Hematopoietic multipotent progenitor cell treated with erythropoietin and hydrocortisone succinate and interleukin-3 and kit ligand, for 6 days (in vitro differentiated cells): ENCODE results near the gene CABYR.

ENCODE experiments used
- DNase-seq: peaks from one replicate; pipeline ENCODE4 v3.0.0-alpha.2; 2015

The CABYR gene, protein sequence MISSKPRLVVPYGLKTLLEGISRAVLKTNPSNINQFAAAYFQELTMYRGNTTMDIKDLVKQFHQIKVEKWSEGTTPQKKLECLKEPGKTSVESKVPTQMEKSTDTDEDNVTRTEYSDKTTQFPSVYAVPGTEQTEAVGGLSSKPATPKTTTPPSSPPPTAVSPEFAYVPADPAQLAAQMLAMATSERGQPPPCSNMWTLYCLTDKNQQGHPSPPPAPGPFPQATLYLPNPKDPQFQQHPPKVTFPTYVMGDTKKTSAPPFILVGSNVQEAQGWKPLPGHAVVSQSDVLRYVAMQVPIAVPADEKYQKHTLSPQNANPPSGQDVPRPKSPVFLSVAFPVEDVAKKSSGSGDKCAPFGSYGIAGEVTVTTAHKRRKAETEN

DNA sequence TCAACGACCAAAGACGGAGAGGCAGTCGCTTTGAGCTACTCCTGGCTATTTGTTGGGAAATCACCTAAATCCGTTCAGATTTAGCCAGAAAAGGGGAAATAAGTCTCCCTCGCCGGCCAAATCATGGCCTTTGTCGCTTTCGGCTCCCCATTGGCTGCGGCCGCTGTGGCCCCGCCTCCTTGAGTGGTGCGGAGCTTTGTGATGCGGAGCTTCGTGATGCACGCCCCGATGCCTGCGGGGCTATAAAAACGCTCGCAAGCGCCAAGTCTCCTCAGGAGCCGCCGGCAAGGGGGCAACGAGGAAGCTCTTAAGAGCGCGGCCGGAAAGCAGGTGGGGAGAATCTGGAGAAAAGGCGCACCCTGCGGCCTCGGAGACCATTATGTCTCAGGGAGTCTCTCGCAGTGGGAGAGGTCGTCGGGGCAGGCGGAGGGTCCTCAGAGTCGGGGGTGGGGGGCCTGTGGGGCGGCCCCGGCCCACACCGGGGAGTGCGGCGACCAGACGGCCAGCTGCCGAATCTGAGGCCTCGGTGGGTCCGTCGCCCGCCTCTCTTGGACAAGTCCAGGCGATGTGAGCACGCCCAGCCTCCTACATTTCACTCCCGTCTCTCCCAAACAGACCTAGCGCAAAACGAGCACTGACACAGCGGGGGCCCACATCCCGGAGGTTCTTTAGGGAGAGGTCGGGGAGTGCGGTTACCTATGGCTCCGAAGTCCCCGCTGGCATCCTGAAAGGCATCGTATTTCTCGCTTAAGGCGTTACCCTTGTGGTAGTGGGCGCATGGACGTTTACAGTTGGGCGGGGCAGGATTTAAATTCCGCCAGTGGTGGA, at the start of gene CABYR:
CABYR (plus strand) TSS at position 274 of the 828 bp plus-strand sequence. CDS start 4,053 bp downstream, outside the sequence.
- peak; percentile 57 for DNase-seq

DNA sequence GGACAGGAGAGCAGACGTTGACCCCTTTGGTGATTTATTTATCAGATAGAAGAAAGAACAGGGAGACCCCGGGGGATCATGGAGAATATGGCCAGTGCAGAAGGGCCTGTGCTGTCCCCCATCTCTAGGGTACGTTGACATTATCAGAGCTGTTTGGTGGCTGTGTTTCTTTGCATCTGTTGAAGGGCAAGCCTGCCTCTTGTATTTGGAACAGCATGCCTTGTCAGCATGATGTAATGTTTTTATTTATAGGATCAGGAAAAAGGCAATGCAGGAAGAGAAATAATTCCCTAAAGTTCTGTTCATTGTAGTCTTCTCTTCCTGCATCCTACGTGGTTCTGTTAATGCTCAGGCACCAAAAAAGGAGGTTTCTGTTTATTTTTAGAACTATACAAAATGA, 49.8 kb upstream of the CABYR start:
- no peak for DNase-seq

DNA sequence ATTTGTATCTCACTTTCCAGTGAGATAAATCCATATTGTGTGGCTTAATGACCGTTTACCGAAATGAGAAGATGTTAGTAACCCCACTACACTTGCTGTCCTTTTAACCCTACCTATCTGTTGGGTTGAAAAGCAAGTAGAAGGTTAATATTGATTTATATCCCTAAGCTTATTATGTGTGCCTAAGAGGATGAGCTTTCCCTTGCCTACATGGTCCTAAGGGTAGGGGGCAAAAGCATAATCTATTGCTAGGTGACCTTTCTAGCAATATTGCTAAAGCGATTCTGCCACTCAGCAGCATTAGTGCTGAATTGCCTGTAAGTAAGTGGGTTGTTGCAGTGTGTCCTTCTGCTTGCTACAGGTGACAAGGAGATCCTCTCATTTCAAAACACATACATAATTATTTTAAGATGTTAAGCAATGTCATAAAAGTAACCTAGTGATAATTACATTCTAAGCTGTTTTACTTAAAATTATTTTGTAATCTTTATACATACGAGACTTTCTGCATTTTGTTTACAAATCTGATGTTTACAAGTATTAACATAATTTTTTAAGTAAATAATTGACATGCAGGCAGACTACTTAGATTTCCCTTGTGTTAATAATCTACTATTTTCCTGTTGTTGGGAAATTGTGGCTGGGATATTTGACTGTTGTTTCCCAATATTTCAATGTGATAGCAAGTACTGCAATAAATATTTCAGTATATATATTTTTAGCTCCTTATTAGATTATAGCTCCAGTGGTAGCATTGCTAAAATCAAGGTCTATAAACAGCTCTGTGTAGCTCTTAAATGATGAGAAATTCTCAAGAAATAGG, 49.1 kb upstream of the CABYR start:
- no peak for DNase-seq

DNA sequence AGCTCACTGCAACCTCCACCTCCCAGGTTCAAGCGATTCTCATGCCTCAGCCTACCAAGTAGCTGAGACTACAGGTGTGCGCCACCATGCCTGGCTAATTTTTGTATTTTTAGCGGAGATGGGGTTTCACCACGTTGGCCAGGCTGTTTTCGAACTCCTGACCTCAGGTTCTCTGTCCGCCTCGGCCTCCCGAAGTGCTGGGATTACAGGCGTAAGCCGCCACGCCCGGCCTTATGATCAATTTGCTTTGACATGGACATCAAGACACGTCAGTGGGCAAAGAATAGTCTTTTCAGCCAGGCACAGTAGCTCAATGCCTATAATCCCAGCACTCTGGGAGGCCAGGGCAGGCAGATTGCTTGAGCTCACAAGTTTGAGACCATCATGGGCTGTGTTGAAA, 48.0 kb upstream of the CABYR start:
- no peak for DNase-seq

DNA sequence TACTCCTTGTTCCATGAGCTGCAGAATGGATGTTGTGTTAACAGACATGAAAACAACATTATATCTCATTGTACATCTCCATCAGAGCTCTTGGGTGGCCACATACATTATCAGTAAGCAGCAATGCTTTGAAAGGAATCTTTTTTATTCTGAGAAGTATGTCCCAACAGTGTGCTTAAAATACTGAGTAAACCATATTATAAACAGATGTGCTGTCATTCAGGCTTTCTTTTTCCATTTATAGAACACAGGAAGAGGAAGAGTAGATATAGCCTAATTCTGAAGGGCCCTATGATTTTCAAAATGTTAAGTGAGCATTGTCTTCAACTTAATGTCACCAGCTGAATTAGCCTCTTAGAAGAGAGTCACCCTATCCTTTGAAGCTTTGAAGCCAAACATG, 44.3 kb upstream of the CABYR start:
- DNase-seq = no peak

DNA sequence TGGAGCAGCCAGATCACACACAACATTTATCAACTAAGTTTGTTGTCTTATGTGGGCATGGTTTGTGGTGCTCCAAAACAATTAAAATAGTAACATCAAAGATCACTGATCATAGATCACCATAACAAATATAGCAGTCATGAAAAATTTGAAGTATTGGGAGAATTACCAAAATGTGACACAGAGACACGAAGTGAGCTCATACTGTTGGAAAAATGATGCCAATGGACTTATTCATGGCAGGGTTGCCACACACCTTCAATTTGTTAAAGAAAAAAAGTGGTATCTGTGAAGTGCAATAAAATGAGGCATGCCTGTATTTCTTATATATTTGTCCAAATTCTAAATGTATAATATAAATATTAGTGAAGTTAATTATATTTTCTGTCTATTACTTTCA, 42.9 kb upstream of the CABYR start:
- no peak for DNase-seq

DNA sequence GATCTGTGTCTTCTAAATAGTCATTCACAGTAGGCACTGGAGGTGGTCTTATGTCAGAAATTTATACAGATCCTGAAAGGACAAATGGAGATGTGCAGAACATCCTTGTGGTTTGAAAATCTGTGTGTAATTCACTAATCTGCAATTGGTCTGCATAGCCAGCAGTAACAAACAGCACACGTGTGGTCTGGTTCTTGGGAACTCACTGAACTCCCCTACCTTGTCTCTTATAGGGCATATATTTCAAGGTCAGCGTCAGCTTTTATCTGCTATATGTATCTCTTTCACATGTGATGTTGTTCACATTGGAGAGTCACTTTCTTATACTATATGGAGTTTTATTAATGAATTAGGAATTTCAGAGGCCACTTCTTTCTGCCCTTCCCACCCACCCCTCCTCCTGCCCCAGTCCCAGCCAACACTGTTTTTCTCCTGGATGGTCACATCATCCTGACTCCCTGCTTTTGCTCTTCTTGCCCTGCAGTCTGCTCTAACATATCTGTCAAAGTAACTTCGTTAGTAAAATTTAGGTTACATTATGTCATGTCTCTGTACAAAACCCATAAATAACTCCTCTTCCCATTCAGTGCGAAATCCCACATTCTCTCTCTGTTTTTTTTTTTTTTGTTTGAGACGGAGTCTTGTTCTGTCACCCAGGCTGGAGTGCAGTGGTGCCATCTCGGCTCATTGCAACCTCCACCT, 35.4 kb upstream of the CABYR start:
- DNase-seq = no peak

DNA sequence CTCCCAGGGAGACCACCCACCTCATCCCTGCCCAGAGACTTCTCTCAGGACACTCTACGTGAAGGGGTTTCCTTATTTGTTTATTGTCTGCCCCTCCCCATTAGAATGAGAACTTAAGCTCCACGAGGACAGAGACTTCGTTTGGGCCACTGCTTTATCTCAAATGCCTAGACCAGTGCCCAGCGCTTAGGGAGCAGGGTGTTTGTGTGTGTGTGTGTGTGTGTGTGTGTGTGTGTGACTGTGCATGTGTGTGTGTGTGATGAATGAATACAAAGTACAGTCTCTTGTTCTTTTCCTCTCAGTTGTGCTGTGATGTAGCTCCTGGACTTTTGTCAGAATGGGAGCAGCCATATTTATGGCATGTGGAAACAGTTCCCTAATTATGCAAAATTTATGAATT, 34.4 kb upstream of the CABYR start:
- DNase-seq = no peak

DNA sequence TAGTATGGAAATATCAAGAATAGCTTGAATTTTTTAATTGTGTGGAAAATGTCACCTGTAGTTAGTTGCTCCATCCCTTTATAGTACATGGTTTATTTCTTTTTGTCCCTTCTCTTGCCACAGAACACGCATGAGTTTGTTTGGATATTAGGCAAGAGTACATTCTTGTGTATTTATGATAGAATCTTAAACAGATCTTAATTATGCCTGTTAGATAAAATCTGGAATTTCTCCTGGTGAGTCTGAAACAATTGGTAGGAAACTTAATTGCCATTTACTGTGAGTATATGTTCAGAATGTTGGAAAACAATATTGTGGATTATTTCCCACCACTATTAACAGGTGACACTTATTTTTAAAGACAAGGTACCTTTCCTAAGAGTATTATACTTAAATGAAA, 30.2 kb upstream of the CABYR start:
- no peak for DNase-seq

DNA sequence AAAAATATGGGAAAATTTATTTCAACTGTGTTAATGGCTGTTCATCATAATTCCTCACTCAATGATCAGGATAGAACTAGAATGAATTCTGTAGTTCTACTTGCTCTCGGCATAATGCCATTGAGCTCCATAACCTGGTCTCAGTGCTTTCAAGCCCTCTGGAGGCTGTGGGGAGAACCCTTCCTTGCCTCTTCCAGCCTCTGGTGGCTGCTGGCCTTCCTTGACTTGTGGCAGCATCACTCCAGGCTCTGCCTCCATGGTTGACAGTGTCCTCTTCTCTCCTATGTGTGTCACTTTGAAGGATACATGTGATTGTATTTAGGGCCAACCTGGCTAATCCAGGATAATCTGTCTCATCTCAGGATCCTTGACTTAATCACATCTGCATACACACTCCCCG, 26.9 kb upstream of the CABYR start:
- DNase-seq = no peak

DNA sequence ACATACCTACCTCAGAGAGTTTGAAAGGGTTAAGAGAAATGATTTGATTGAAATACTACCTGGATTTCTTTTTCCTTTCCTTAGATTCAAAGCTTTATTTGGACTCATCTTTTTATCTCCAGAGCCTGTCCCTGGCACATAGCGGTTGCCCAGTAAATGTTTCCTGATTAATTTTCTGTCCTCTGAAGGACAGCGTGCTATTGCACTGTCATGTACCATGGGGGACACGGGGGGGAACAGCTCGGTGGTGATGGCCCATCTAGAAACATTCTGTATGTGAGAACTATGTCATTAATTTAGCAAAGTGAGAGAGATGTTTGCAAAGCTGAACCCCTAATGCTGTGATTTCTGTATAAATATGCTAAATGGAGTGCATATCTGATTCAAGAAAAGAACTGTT, 26.4 kb upstream of the CABYR start:
- DNase-seq = no peak

DNA sequence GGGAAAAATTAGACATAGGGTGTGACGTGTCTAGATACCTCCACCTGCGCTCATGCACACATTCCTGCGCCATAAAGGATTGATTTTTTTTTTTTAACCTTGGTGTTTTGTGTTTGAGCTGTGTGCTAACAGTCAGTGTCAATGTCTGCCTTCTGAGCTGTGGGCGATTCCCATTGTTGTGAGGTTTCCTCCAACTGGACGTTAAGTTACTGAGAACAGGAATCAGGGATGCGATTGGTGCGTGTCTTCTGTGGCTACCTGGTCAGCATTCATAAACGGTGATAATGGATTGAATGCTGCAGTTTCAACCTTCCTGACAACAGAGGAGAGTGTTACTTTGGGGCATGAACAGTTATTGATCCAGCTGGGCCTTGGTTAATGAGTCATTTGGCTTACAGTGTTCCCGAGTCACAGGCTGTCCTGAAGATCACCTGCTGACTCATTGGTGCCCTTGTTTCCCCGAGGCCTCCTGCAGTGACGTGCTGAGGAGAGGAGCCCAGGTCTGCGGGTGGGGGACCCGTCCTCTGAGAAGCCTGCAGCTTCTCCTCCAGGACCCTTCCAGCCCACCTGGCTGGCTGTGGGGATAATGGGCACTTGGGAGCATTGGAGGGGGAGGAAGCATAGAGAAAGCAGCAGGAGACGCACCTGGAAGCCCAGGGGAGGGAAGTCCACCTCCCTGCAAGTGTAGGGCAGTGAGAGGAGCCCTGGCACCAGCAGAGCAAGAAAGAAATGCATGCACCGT, 25.8 kb upstream of the CABYR start:
- no peak for DNase-seq

DNA sequence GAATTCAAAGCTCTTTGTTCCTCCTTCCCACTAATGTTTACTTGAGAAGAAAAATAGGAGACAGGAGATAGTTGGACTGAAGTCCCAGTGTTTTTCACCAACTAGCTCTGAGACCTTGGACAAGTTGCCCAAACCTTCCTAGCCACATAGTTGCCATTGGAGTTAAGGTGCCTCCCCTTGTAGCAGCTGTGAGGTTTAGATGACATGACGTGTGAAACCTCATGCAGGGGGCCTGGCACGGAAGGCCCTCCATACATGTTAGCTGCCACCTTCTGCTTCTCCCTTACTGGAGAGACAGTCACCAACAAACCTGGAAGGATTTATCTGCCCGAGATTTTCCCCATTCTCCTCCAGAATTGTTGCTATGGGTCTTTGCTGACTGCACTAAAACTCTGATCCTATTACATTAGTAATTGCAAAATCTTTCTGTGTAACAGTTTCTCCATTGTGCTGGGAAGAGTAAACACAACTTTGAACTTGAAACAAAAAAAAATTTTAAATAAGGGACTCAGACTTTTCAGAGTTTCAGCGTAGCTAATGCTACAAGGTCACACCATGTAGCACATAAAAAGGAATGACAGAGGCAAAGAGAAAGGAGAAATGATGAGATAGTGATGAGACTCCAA, 23.8 kb upstream of the CABYR start:
- DNase-seq = no peak

DNA sequence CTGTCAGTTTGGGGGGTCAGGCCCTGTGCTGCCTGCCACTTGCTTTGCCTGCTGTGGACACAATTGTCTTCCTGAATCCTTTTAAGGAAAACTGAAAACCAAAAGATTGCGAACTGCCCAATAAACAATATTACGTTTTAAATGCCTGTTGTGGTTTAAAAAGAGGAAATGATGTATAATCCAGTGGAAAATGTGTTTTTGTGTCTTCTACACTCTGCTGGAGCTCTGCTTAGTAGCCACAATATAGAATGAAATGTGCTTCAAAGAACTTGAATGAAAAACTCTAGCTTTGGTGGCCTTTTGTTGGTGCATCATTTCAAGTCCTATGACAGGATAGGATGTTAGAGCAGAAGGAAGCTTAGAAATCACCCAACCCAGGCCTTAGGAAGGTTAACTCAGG, 23.2 kb upstream of the CABYR start:
- DNase-seq = peak; percentile 9

DNA sequence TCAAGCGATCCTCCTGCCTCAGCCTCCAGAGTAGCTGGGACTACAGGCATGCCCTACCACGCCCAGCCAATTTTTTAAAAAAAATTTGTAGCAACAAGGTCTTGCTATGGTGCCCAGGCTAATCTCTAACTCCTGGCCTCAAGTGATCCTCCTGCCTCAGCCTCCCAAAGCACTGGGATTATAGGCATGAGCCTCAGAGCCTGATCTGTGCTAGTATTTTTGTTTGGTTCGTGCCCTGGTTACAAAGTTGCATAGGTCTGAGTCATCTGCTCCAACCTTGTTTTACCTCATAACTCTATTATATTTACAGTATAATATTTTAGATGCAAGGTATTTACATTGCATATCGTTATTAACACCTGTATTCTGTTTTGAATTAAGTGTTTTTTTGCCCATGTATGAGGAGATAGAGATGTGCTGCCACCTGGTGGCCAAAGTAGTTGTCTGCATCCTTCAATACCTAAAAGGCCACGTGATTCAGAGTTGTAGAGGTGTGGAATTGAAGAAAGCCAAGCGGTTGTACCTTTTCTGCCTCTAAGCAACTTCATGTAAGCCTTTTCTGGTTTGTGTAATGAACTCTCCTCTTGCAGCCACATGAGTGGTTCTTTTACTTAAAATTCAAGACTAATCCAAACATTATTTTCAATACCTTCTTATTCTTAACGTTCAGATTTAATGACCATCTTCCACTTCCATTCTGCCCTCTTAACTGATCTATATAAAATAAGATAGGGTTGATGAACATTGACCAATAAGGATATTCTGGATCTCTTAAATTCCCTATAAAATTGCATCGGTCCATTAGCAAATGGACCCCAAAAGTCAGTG, 19.9 kb upstream of the CABYR start:
- peak; percentile 91 for DNase-seq

DNA sequence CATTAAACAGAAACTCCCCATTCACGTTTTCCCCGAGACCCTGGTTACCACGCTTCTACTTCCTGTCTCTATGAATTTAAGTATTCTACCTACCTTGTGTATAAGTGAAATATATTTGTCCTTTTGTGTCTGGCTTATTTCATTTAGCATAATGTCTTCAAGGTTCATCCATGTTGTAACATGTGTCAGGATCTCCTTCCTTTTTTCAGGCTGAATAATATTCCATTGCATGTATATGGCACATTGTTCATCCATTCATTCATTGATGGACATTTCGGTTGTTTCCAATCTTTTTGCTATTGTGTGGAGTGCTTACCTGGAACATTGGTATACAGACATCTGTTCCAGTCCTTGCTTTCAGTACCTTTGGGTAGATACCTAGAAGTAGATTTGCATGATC, 18.2 kb upstream of the CABYR start:
- no peak for DNase-seq

DNA sequence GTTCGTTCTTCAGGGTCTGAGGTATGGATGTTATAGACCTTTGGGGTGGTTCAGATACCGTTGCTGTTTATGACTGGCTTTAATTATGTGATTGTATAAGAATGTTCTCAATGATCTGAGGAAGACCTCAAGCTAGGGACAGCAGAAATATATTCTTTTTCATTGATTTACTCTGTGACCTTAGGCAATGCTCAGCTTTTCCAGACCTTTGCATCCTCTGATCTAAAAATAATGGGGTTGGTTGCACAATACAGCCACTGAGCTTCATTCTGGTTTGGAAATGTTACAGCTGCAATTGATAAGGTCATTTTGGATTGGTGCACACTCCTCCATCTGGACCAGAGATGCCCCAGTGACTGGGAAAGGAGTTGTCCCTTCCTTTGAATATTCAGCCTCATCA, 17.2 kb upstream of the CABYR start:
- DNase-seq = no peak

DNA sequence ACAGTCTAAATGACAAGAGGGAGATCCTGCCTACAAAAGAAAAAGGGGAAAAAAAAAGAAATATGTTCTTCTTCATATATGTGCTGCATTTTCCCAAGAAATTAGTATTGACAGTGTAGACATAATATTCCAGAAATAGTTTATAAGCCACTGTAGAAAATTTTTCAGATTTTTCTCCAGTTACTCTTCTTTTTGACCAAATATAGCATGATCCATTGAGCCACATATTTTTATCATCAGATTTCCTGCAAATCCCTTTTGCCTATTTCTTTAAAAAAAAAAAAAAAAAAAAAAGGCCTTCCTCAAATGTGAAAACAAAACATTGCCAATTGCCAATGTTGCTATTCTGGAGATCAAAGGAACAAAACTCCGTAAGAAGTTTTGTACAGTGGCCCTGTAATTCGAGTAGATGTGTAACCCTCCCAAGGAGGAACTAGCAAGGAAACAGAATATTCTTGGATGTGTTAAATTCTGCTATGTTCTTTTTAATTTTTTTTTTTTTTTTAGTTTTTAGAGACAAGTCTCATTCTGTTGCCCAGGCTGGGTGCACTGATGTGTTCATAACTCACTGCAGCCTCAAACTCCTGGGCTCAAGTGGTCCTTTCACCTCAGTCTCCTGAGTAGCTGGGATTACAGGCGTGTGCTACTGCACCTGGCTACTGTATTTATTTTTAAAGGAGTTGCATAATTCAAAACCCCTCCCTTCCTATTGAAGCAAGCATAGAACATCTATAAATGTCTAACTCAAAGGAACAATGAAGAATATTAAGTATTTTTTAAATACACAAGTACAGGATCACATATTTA, 12.5 kb upstream of the CABYR start:
- DNase-seq = no peak

DNA sequence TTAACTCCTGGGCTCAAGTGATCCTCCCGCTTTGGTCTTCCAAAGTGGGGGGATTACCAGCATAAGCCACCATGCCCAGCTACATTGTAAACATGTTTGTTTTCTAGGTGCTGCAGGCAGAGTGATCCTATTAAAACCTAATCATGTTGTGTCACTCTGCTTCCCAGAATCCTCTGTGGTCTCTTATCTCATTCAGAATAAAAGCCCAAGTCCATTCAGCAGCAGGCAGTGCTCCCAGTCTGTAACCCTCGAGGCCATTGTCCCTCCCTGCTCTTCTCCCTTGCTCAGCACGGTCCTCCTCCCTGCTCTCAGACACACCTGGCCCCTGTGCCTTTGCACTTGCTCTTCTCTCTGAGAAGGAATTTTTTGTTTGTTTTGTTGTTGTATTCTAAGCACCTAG, 11.1 kb upstream of the CABYR start:
- DNase-seq = no peak

DNA sequence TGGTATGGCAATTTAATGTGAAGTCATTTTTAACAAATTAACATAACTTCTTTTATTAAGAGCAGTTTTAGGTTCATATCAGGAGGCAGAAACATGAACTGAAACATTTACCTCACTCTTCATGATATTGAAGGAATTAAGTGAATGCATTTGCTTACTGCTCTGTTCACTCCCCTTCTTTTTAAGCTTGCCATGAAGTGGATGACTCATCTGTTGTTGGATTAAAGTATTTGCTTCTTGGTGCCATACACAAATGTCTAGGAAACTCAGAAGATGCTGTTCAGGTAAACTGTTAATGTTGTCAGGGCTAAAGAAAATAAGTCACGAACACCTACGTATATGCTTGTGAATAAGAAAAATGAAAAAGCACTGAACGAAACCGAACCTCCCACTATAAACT, 10.2 kb upstream of the CABYR start:
- no peak for DNase-seq
